ENCODE measurements around the gene RRP8. TPM values are rescaled to one million over a fixed set of nuclear protein-coding genes. Genes with fewer than 3 reads are reported as not detected.

The RRP8 gene
- total and polyA plus RNA-seq, 2 experiments from 2014 or later, result 15.3 to 26.1 TPM

DNA sequence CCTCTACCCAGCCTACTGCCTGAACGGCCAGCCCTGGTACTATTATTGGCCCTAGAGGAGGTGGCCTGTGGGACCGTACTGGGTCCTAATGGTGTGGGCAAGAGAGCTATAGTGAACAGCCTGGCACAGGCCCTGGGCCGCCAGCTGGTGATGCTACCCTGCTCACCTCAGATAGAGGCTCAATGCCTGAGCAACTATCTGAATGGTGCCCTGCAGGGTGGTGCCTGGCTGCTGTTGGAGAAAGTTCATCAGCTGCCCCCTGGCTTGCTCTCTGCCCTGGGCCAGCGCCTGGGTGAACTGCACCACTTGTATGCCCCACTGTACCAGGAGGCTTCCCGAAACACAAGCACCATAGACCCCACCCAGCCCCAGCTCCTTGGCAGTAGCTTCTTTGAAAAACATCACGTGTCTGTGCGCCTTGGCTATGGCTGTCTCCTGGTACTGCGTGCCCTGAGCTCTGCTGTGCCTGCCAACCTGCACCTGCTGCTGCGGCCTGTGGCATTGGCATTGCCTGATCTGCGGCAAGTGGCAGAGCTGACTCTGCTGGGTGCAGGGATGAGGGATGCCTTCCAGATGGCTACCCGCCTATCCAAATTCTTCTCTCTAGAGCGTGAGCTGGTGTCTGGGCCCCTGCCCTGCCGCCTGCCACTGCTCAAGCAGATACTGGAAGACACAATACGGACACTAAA, 57.4 kb downstream of the RRP8 start:
- no peaks in the 10 kb centered on the region for H3K9me3 ChIP-seq (ENCODE audit: low read depth)
- H3K4me1 ChIP-seq (ENCODE audit: insufficient read depth), result no peaks in the 10 kb centered on the region
- TF ChIP-seq, protein P1, sequence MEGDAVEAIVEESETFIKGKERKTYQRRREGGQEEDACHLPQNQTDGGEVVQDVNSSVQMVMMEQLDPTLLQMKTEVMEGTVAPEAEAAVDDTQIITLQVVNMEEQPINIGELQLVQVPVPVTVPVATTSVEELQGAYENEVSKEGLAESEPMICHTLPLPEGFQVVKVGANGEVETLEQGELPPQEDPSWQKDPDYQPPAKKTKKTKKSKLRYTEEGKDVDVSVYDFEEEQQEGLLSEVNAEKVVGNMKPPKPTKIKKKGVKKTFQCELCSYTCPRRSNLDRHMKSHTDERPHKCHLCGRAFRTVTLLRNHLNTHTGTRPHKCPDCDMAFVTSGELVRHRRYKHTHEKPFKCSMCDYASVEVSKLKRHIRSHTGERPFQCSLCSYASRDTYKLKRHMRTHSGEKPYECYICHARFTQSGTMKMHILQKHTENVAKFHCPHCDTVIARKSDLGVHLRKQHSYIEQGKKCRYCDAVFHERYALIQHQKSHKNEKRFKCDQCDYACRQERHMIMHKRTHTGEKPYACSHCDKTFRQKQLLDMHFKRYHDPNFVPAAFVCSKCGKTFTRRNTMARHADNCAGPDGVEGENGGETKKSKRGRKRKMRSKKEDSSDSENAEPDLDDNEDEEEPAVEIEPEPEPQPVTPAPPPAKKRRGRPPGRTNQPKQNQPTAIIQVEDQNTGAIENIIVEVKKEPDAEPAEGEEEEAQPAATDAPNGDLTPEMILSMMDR (IDR thresholded peaks at IDR 0.05; ENCODE audit: poor library complexity), result no peak
- TF ChIP-seq EZH2 (IDR thresholded peaks at IDR 0.05; ENCODE audit: borderline replicate concordance) (no peak), EZH2phosphoT487 (IDR thresholded peaks at IDR 0.05; ENCODE audit: low read depth, severe bottlenecking, unreplicated experiment) (no peak)
- H3K4me2 ChIP-seq, result no peak overlapping the region
- H2AFZ ChIP-seq, result no peak overlapping the region
- H3K4me3 ChIP-seq, result no peak overlapping the region
- no peaks in the 10 kb centered on the region for H3K9me2 ChIP-seq (replicated peaks; ENCODE audit: insufficient read depth)
- no peaks in the 10 kb centered on the region for H3K27me3 ChIP-seq
- no peak overlapping the region for H3K27ac ChIP-seq
- no peak for DNase-seq (ENCODE audit: low spot score)
- no peaks in the 10 kb centered on the region for H3K36me3 ChIP-seq (replicated peaks; ENCODE audit: insufficient read depth, low read depth)
- H3K79me2 ChIP-seq, result no peaks in the 10 kb centered on the region
- no peaks in the 10 kb centered on the region for H4K20me1 ChIP-seq (ENCODE audit: insufficient read depth, poor library complexity, severe bottlenecking)
- 97% methylated on average over 14 of the region's 14 CpGs for WGBS (ENCODE audit: low lambda C conversion rate, missing lambda C conversion rate)

Other genes with a start within 250 kb of the RRP8 start
- 65.2 and 70.0 TPM in 2 replicates for gene SMPD1, start 213.1 kb downstream of the RRP8 start, total RNA-seq
- gene SMPD1, start 213.1 kb downstream of the RRP8 start, polyA plus RNA-seq, result 61.7 and 63.0 TPM in 2 replicates
- gene APBB1, start 184.5 kb downstream of the RRP8 start, total RNA-seq, result 33.0 and 38.3 TPM in 2 replicates
- gene APBB1, start 184.5 kb downstream of the RRP8 start, polyA plus RNA-seq, result 41.5 and 48.7 TPM in 2 replicates
- gene HPX, start 162.6 kb downstream of the RRP8 start, total RNA-seq, result 361 and 367 TPM in 2 replicates
- 229 and 358 TPM in 2 replicates for gene HPX, start 162.6 kb downstream of the RRP8 start, polyA plus RNA-seq
- 18.1 and 26.2 TPM in 2 replicates for gene TRIM3, start 129.7 kb downstream of the RRP8 start, total RNA-seq
- gene TRIM3, start 129.7 kb downstream of the RRP8 start, polyA plus RNA-seq, result 31.6 and 35.5 TPM in 2 replicates
- gene ARFIP2, start 122.3 kb downstream of the RRP8 start, total RNA-seq, result 78.0 and 90.1 TPM in 2 replicates
- 94.9 and 108 TPM in 2 replicates for gene ARFIP2, start 122.3 kb downstream of the RRP8 start, polyA plus RNA-seq
- 56.3 and 68.0 TPM in 2 replicates for gene TIMM10B, start 122.1 kb downstream of the RRP8 start, total RNA-seq
- gene TIMM10B, start 122.1 kb downstream of the RRP8 start, polyA plus RNA-seq, result 52.1 and 65.8 TPM in 2 replicates
- gene DNHD1, start 106.3 kb downstream of the RRP8 start, total RNA-seq, result 7.3 and 8.1 TPM in 2 replicates
- 7.1 and 7.9 TPM in 2 replicates for gene DNHD1, start 106.3 kb downstream of the RRP8 start, polyA plus RNA-seq
- 110 and 114 TPM in 2 replicates for gene ILK, start 158 bp upstream of the RRP8 start, total RNA-seq
- 126 and 135 TPM in 2 replicates for gene ILK, start 158 bp upstream of the RRP8 start, polyA plus RNA-seq
- gene TAF10, start 8.6 kb upstream of the RRP8 start, total RNA-seq, result 29.5 and 33.3 TPM in 2 replicates
- gene TAF10, start 8.6 kb upstream of the RRP8 start, polyA plus RNA-seq, result 248 and 295 TPM in 2 replicates
- 68.4 and 105 TPM in 2 replicates for gene TPP1, start 15.8 kb upstream of the RRP8 start, total RNA-seq
- 170 and 185 TPM in 2 replicates for gene TPP1, start 15.8 kb upstream of the RRP8 start, polyA plus RNA-seq
- 8.5 and 15.2 TPM in 2 replicates for gene DCHS1, start 52.2 kb upstream of the RRP8 start, total RNA-seq
- gene DCHS1, start 52.2 kb upstream of the RRP8 start, polyA plus RNA-seq, result 6.3 and 8.0 TPM in 2 replicates
- gene MRPL17, start 79.7 kb upstream of the RRP8 start, total RNA-seq, result 34.5 and 71.9 TPM in 2 replicates
- 62.7 and 71.9 TPM in 2 replicates for gene MRPL17, start 79.7 kb upstream of the RRP8 start, polyA plus RNA-seq
- 0.12 and 0.27 TPM in 2 replicates for gene OR2AG2, start 168.4 kb upstream of the RRP8 start, total RNA-seq
- gene OR2AG2, start 168.4 kb upstream of the RRP8 start, polyA plus RNA-seq, result not detected in 2 replicates
- gene OR2AG1, start 179.4 kb upstream of the RRP8 start, total RNA-seq, result 0.83 TPM in 1 of 2 replicates, not detected in the other
- not detected in 2 replicates for gene OR2AG1, start 179.4 kb upstream of the RRP8 start, polyA plus RNA-seq
- 0.08 and 0.20 TPM in 2 replicates for gene OR6A2, start 196.1 kb upstream of the RRP8 start, total RNA-seq
- gene OR6A2, start 196.1 kb upstream of the RRP8 start, polyA plus RNA-seq, result not detected in 2 replicates
- gene OR10A5, start 242.1 kb upstream of the RRP8 start, total RNA-seq, result not detected in 2 replicates
- not detected in 2 replicates for gene OR10A5, start 242.1 kb upstream of the RRP8 start, polyA plus RNA-seq